Vagina (tissue), 2 donors: ENCODE results near the gene CUZD1.

ENCODE experiments used
- CTCF ChIP-seq, 3 experiments: fragments of 450-650 bp in 2 of 3; fragments of 200-600 bp in 1 of 3; sonication (generic) in 1 of 3; IDR thresholded peaks; one replicate each; pipeline ENCODE4 v1.5.1; 2017 to 2019; ENCODE audit warnings: antibody characterized with exemption in 3 of 3, mild to moderate bottlenecking in 2 of 3, moderate library complexity in 2 of 3
- POLR2A ChIP-seq, 2 donors: fragments of 450-650 bp; IDR thresholded peaks; one replicate each; pipeline ENCODE4 v1.6.1; 2017; ENCODE audit warnings: antibody characterized with exemption in 2 of 2, mild to moderate bottlenecking in 2 of 2, moderate library complexity in 2 of 2
- POLR2AphosphoS5 ChIP-seq, 2 donors: sonication (generic); formaldehyde crosslinking; IDR thresholded peaks; one replicate each; pipeline ENCODE4 v1.9.0; 2017; ENCODE audit warnings: antibody characterized with exemption in 2 of 2, mild to moderate bottlenecking in 2 of 2, low read depth in 1 of 2; ENCODE audit not compliant: insufficient read depth in 1 of 2

- TF ChIP-seq CTCF (IDR thresholded peaks at IDR 0.05) = no peak
- TF ChIP-seq POLR2AphosphoS5 (IDR thresholded peaks at IDR 0.05; ENCODE audit: insufficient read depth in 1 of 2, low read depth in 1 of 2) = no peak
- no peak for TF ChIP-seq POLR2A (IDR thresholded peaks at IDR 0.05)
Observed at GRCh38 chr10:122786269-122786668, 59.4 kb downstream of the CUZD1 start.
